HG02798 (cell line): ENCODE data around the gene GH1.

Experiments
- ATAC-seq: cut with Tn5 transposase; IDR thresholded peaks from one replicate; pipeline ENCODE4 v1.9.1; 2021; ENCODE audit warnings: mild to moderate bottlenecking; ENCODE audit not compliant: unreplicated experiment, poor library complexity

Gene GH1

GRCh38 chr17:63945784-63946439 lies 27.3 kb upstream of the GH1 start:
- no peak for ATAC-seq

- ATAC-seq = no peak
Observed at GRCh38 chr17:63944736-63945499, 26.3 kb upstream of the GH1 start.

DNA sequence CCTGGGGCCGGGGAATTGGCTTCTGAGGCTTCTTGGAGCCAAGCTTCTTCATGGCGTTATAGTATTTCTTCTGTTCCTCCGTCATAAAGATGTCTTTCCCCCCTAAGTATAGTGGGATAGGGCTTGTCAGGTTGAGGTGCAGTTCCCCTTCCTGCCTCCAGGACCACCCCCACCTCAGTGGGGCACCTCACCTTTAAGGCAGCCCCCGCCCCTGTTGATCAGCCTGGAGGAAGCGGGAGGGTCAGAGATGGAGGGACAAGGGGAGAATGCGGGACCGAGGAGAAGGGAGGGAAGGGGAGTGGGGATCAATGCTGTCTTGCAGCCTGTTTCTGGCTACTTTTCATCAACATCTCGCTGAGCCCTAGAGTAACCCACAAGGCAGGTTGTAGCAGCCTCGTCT lies 25.1 kb upstream of the GH1 start:
- no peak for ATAC-seq

- no peak for ATAC-seq
Observed at GRCh38 chr17:63942309-63942985, 23.8 kb upstream of the GH1 start.

- ATAC-seq = no peak
Observed at GRCh38 chr17:63941751-63942150, 23.1 kb upstream of the GH1 start.

- no peak for ATAC-seq
Observed at GRCh38 chr17:63941162-63941561, 22.5 kb upstream of the GH1 start.

- no peak for ATAC-seq
Observed at GRCh38 chr17:63940584-63940983, 21.9 kb upstream of the GH1 start.

DNA sequence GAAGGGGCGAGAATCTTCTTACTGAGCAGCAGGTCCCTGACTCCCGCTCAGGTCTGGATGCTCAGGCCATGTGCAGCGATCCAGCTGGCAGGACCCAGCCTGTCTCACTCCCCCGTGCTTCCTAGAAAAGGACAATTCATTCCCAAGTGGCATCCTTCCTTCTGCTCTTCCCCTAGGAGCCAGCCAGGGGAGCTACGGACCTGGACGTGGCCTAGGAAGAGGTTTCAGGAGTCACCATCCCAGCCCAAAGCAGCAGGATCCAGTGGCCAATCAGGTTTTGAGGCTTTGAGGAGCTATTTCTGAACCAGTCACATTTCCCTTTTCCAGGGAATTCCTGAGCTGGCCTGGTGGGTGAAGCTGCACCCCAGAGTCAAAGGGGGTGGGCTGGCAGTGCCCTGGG lies 21.2 kb upstream of the GH1 start:
- ATAC-seq = no peak

DNA sequence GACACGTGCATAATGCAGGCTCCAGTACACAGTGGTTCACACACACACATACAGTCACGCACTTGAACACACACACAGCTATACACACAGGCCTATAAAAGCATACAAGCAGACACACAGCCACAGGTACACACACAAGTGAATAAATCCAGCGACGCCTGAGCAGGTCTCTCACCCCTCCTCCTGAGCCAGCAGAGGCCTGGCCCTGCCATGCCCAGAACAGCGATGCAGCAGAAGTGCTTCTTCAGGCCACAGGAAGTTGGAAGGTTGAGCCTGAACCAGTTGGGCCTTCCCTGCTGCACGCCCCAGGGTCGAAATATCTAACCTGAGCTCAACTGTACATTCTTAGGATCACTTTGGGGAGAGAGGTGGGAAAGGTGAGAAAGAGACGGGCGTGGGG lies 20.8 kb upstream of the GH1 start:
- ATAC-seq = no peak

DNA sequence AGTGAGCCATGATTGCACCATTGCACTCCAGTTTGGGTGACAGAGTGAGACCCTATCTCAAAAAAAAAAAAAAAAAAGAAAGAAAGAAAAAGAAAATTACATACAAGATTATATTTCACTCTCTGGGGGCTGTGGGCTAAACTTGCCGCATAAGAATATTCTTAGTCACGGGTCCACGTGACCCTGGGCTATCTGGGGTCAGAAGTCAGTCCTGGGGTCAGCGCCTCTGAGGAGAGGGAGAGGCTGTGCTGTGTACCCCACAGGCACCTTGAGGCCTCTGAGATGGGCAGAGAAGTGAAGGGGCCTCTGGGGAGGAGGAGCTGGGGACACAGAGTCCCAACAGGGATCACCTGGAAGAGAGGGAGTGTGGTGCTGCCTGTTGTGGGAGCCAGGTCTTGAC lies 19.3 kb upstream of the GH1 start:
- no peak for ATAC-seq

GRCh38 chr17:63937319-63937718 lies 18.7 kb upstream of the GH1 start:
- ATAC-seq = no peak

DNA sequence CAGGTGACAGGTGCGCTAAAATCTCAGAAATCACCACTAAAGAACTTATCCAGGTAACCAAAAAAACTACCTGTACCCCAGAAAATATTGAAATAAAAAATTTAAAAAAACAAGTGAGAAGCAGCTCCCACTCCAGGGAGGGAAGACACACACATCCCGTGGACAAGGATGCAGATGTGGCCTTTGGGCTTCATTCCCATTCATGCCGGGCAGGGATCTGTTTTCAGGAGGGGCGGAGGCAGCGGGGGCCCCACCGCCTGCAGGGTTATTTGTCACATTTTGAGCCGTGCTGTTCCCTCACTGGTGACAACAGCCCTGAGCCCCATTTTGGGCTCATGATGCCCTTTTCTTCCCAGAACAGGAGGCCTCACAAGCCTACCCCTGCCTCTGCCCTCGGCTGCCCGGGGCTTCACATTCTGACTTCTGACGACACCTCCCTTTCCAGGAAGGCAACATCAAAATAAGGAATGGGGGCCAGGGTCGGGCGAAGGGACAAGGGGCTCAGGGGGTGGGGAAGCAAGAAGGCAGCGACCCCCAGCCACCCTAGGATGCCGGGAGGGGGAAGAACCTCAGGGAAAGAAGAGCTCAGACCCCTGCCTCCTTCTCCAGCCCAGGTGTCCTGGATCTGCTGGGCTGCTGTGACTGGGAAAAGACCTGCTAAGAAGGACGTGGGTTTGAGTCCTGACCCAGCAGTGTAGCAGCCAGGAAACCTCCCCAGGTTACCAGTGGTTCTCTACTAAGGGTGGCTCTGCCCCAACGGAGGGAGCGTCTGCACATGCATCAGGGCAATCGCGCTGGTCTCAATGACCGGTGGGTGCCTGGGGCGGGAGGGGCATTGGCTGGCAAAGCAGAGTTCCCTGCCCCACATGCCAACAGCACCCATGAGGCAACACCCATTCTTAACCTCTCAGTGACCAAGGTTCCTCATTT lies 15.8 kb upstream of the GH1 start:
- ATAC-seq = no peak

DNA sequence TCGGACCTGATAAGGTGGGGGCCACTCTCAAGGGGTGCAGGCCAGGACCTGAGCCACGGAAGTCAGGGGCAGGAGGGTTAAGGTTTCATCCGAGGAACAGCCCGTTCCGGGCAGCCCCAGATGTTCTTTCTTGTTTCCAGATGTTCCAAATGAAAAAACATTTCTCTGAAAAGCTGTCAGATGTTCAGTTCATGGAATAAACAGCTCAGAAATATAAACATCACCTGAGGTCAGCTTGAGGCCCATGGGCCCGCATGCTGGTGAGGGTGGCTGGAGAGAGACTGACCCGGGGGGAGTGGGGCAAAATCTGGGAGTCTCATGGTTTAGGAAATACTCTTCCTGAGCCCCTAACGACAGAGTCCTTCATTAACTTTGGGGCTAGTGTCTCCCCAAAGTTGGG lies 15.0 kb upstream of the GH1 start:
- ATAC-seq = no peak

DNA sequence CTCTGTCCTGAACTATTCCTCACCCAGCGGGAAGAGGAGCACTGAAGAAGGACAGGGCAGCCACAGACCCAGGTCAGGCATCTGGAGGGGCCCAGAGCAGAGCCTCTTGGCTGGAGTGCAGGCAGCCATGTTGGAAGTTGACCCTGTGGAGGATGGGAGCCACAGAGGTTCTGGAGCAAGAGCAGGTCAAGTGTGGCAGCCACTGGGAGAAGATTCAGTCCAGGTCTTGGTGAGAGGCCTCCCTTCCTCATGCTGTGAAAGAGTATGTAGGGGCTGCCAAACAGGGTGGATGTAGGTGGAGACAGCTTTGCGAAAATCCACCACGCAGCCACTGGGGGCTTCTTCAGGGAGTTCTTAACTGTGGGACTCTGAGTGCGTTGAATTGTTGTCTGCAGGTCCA lies 14.1 kb upstream of the GH1 start:
- ATAC-seq = no peak

GRCh38 chr17:63931981-63932561 lies 13.4 kb upstream of the GH1 start, which contains the start of gene CD79B:
CD79B (minus strand) TSS chr17:63932331; CDS start chr17:63932261, 70 bp downstream.
- ATAC-seq = peak; percentile 85

DNA sequence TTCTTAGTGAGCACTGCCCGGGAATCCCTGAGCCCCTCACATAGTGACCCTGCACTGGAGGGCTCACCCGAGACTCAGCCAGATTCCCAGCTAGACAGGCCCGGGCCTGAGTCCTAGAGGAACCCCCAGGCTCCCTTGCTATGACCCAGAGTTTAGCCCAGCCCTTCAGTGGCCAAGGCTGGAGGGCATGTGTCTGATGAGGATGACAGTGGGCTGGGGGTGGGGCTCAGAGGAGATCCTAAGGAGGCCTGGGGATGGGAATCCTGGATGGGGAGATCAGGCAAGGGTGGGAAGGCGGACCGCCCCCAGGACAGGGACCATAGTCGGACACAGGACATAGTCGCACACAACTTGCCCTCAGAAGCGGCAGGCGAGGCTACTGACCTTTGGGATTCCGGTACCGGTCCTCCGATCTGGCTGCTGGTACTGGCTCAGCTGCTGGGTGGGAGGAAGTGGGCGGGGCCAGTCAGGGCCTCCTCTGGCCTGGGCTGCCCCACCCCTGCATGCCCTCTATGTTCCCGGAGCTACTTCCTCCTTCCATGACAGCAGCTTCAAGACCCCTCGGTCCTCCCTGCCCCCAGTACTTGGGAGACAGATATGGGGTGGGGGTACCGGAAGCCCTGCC lies 12.4 kb upstream of the GH1 start:
- no peak for ATAC-seq

- ATAC-seq = no peak
Observed at GRCh38 chr17:63929860-63930766, 11.5 kb upstream of the GH1 start.

GRCh38 chr17:63928966-63929695 lies 10.5 kb upstream of the GH1 start:
- ATAC-seq = no peak
